AG10803 (cell line): ENCODE measurements around the gene ZNF652.

ENCODE experiments used
- DNase-seq: peaks from one replicate; pipeline ENCODE4 v3.0.0; 2010; ENCODE audit warnings: low read depth
- H3K4me3 ChIP-seq: 2 replicates; pipeline ENCODE4 v1.5.1; 2011; ENCODE audit warnings: mild to moderate bottlenecking, low read length, control low read depth
- TF ChIP-seq, protein P1 (sequence below): conservative IDR thresholded peaks from 2 replicates; pipeline ENCODE4 v1.5.1; 2011; ENCODE audit warnings: mild to moderate bottlenecking, low read length, control low read depth, inconsistent platforms

The ZNF652 gene

DNA sequence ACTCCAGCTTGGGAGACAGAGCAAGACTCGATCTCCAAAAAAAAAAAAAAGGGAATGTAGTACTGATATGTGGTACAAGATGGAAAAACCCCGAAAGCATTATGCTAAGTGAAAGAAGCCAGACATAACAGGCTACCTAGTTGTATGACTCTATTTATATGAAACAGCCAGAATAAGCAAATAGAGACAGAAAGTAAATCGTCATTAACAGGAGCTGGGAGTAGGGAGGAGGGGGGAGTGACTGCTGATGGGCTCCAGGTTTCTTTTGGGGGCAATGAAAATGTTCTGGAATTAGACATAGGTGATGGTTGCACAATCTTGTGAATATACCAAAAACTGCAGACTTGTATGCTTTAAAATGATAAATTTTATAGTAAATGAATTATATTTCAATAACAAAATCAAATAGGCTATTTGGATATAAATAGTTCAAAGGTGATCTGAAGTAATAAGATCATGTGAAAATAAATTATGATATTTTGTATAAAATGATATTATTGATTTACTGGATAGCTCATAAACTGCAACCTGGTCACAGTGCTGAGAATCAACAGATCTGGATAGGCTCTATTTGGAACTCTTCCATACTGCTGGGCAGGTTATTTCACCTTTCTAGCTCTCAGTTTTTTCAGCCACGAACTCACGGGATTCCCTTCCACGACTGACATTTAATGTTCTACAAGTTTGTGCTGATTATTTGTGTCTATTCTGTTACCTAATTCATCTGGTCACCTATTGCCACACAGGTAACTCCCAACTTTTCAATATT is 27.1 kb downstream of the ZNF652 start:
- TF ChIP-seq, protein P1, sequence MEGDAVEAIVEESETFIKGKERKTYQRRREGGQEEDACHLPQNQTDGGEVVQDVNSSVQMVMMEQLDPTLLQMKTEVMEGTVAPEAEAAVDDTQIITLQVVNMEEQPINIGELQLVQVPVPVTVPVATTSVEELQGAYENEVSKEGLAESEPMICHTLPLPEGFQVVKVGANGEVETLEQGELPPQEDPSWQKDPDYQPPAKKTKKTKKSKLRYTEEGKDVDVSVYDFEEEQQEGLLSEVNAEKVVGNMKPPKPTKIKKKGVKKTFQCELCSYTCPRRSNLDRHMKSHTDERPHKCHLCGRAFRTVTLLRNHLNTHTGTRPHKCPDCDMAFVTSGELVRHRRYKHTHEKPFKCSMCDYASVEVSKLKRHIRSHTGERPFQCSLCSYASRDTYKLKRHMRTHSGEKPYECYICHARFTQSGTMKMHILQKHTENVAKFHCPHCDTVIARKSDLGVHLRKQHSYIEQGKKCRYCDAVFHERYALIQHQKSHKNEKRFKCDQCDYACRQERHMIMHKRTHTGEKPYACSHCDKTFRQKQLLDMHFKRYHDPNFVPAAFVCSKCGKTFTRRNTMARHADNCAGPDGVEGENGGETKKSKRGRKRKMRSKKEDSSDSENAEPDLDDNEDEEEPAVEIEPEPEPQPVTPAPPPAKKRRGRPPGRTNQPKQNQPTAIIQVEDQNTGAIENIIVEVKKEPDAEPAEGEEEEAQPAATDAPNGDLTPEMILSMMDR = no peak
- DNase-seq = no peak

DNA sequence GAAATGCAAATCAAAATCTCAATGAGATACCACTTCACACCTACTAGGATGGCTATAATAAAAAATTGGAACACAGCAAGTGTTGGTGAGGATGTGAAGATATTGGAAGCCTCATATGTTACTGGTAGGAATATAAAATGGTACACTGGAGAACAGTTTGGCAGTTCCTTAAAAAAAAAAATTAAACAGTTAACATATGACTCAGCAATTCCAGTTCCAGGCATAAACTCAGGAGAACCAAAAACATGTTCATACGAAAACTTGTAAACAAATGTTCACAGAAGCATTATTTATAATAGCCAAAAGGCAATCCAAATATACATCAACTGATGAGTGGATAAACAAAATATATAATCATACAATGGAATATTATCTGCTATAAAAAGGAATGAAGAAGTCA is 28.2 kb downstream of the ZNF652 start:
- H3K4me3 ChIP-seq = no peak overlapping the region
- TF ChIP-seq, protein P1 = no peak
- DNase-seq = no peak

More for the DNA sequence above, 27.1 kb downstream of the ZNF652 start:
- no peak overlapping the region for H3K4me3 ChIP-seq

DNA sequence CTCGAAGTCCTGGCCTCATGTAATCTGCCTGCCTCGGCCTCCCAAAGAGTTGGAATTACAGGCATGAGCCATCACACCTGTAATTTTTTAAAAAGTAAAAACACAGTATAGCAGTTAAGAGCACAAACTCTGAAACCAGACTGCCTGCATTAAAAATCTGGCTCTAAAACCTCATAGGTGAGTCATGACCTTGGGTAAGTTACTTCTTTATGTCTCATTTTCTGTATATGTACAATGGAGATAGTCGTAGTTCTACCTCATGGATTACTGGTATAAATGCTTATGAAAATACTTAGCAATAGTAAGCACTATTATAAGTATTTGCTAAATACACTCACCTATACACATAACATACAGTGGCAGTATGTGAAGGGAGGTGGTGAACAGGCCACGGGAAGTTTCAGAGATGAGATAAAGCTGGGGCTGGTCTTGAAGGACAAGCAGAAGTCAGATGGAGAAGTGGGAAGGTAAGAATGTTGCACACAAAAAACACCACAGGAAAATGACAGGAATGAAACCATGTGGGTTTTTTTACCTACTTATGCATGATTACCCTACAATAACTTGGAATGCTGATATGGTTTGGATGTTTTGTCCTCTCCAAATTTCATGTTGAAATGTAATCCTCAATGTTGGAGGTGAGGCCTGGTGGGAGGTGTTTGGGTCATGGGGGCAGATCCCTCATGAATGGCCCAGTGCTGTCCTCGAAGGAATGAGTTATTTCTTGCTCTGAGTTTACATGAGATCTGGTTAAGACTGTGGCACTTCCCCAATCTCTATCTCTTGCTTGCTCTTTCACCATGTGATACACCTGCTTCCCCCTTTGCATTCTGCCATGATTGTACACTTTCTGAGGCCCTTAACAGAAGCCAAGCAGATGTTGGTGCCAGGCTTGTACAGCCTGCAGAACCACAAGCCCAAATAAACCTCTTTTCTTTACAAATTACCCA is 33.9 kb downstream of the ZNF652 start:
- DNase-seq = no peak
- no peak overlapping the region for H3K4me3 ChIP-seq
- TF ChIP-seq, protein P1 = no peak

DNA sequence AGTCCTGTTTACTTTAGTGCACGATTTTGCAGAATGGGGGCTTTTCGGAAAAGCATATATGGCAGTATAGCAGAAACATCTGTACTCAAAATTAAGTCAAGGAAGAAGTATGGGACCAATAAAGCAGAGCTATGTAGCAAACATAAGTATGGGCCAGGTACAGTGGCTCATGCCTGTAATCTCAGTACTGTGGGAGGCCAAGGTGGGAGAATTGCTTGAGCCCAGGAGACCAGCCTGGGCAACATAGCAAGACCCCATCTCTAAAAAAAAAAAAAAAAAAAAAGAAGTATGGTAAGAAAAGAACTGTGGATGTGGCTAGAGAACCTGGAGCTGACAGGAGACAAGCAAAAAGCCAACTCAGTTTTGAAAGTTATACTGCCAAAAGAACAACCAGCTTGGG is 36.1 kb downstream of the ZNF652 start:
- DNase-seq = no peak
- TF ChIP-seq, protein P1 = no peak
- H3K4me3 ChIP-seq = no peak overlapping the region

DNA sequence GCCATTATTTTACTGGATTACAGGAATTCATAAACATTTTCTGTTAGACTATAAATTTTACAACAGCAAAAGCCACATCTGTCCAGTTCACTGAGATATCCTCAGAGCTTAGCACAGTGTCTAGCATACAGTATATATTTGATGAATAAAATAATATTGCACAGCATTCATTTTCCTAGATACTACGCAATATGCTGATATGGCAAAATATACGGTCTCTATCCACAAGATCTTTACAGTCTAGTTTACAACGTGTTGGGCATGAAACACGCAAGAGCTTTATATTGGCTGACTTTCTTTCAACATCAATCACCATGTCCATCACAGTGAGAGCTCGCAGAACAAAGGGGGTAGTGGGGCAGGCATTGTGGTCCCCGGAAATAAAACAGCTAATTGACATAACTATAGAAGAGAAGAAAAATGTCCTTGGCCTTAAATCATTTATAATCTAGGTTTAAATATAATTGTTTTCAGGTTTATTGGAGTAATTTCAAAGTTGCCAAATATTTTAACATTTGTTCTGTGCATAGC is 43.5 kb downstream of the ZNF652 start:
- H3K4me3 ChIP-seq = no peak overlapping the region
- TF ChIP-seq, protein P1 = no peak
- DNase-seq = no peak

DNA sequence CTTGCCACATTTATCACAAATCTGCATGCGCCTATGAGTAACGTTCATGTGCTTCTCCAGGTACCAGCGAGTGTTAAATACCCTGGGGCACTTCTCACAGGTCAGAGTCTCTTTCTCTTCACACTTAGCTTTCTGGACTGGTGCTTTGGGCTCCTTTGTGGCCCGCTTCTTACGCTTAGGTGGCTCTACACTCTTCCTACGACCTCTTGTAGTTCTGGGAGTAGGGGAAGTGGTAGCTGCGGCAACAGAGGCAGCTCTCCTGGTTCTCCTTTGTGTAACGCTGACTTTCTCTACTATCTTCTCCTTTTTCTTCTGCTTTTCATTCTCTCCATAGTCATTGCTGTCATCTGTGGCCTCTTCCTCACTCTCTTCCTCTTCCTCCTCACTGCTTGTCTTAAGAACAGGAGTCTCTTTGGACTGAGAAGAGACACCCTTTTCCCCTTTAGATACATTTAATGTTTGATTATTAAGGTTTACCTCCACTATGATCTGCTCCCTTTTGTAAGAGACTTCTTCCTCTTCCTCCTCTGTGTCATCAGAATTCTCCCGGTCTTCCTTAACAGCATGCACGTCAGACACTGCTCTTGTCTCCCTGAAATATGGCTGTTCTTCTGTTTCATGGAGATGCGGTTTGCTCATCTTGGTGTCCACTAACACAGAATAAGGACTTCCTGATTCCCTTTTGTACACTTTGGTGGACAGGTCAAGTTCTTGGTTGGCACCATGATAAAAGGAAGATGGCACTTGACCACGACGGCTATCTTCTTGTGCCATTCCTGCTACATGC is 45.0 kb downstream of the ZNF652 start:
- H3K4me3 ChIP-seq = no peak overlapping the region
- no peak for DNase-seq
- TF ChIP-seq, protein P1 = no peak
